ENCODE data around the gene OLFM1.

- TF ChIP-seq CTCF (IDR thresholded peaks at IDR 0.05) (no peak), EP300 (IDR thresholded peaks at IDR 0.05) (no peak)
Measured at GRCh38 chr9:135038826-135039225, 48.6 kb upstream of the OLFM1 start.

Measured in esophagus muscularis mucosa (tissue), 3 donors.